ENCODE results near the gene PRG2. TPM values are rescaled to one million over a fixed set of nuclear protein-coding genes. Genes with fewer than 3 reads are reported as not detected.

The PRG2 gene
- total and polyA plus RNA-seq, 2 donors (not counting 1 experiment from before 2014, with no cell fraction given) = 0.07 TPM; not detected in 1

DNA sequence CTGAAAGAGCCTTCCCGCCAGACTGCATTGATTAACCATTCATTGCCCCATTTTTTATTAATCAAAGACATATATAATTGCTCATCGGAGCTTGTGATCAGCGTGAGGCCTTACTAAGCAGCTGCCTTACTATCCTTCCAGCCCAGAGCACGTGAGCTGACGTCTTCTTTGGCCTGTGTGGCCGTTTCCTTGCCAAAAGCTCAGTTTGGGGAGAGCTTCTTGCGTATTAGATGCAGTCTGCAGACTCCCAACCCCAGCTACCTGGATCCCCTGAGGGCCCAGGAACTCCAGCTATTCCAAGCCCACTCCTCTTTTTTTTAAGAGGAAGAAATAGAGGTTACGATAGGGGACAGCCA, 37.3 kb upstream of the PRG2 start:
- Histone ChIP-seq H3K9me3 (ENCODE audit: control extremely low read depth in 1 of 3, control insufficient read depth in 2 of 3, insufficient read depth in 1 of 3, low read length in 2 of 3) (peaks cover 0 to 4% (median 0%) of the 10 kb centered on the region in 3 donors), H3K79me2 (ENCODE audit: control insufficient read depth, insufficient read depth, low read length) (peaks cover 10% of the 10 kb centered on the region), H3K36me3 (replicated peaks in 1 of 2; ENCODE audit: control extremely low read depth in 1 of 2, control insufficient read depth in 1 of 2, extremely low read depth in 1 of 2, insufficient read depth in 2 of 2, low read length in 1 of 2) (peaks cover 0 to 3% of the 10 kb centered on the region in 2 experiments), H4K20me1 (ENCODE audit: control insufficient read depth, insufficient read depth, low read length, poor library complexity, severe bottlenecking) (no peaks in the 10 kb centered on the region), H3K27ac (ENCODE audit: low read length in 2 of 2) (no peak overlapping the region), H2AFZ (ENCODE audit: insufficient read depth, low read depth, low read length, poor library complexity, severe bottlenecking) (peak overlapping the region; percentile 95), H3K27me3 (replicated peaks in 1 of 4; ENCODE audit: control extremely low read depth in 1 of 4, control insufficient read depth in 3 of 4, insufficient read depth in 4 of 4, low read length in 3 of 4) (no peaks in the 10 kb centered on the region), H3K4me1 (ENCODE audit: control insufficient read depth in 2 of 2, insufficient read depth in 2 of 2, low read length in 2 of 2) (peaks cover 28 to 33% of the 10 kb centered on the region in 2 donors), H3K4me3 (ENCODE audit: control extremely low read depth in 1 of 5, extremely low read depth in 1 of 5, insufficient read depth in 1 of 5, low read depth in 2 of 5, low read length in 4 of 5) (no peak overlapping the region), H3K9ac (ENCODE audit: low read length) (no peak overlapping the region), H3K4me2 (replicated peaks; ENCODE audit: low read depth, low read length, poor library complexity, severe bottlenecking) (no peak overlapping the region)
- ChIA-PET CTCF (interaction anchor here (0.6 to 4.2 kb wide), 8 partner anchors 9 to 204 kb away, joined by 3 to 22 read pairs (median 5); no protein-coding TSS in a partner anchor), POLR2A (no interaction called here)
- DNase-seq = no peak
- no peaks in the 10 kb centered on the region for H3K9me3 Mint-ChIP-seq (ENCODE audit: insufficient read depth)
- peak overlapping the region; percentile 92 for H3K27ac Mint-ChIP-seq
- no peaks in the 10 kb centered on the region for H3K27me3 Mint-ChIP-seq
- H3K4me1 Mint-ChIP-seq = peaks cover 36% of the 10 kb centered on the region
- 91% methylated on average over 5 of the region's 8 CpGs for WGBS (ENCODE audit: insufficient coverage)
- ATAC-seq (ENCODE audit: low read depth) = no peak
- peak overlapping the region; percentile 91 for H3K4me3 Mint-ChIP-seq
- intact Hi-C loops (cut with micrococcal nuclease) = loop anchor here (1.0 to 5.0 kb wide), 2 partner anchors 90 to 103 kb away; partner anchors contain the start of genes P2RX3, SSRP1 and TIMM10
- TF ChIP-seq, protein P1, sequence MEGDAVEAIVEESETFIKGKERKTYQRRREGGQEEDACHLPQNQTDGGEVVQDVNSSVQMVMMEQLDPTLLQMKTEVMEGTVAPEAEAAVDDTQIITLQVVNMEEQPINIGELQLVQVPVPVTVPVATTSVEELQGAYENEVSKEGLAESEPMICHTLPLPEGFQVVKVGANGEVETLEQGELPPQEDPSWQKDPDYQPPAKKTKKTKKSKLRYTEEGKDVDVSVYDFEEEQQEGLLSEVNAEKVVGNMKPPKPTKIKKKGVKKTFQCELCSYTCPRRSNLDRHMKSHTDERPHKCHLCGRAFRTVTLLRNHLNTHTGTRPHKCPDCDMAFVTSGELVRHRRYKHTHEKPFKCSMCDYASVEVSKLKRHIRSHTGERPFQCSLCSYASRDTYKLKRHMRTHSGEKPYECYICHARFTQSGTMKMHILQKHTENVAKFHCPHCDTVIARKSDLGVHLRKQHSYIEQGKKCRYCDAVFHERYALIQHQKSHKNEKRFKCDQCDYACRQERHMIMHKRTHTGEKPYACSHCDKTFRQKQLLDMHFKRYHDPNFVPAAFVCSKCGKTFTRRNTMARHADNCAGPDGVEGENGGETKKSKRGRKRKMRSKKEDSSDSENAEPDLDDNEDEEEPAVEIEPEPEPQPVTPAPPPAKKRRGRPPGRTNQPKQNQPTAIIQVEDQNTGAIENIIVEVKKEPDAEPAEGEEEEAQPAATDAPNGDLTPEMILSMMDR (IDR thresholded peaks at IDR 0.05) = no peak
- no peak for TF ChIP-seq EZH2 (IDR thresholded peaks at IDR 0.05; ENCODE audit: borderline replicate concordance, insufficient read depth, low read depth, low read length, poor library complexity, severe bottlenecking)

DNA sequence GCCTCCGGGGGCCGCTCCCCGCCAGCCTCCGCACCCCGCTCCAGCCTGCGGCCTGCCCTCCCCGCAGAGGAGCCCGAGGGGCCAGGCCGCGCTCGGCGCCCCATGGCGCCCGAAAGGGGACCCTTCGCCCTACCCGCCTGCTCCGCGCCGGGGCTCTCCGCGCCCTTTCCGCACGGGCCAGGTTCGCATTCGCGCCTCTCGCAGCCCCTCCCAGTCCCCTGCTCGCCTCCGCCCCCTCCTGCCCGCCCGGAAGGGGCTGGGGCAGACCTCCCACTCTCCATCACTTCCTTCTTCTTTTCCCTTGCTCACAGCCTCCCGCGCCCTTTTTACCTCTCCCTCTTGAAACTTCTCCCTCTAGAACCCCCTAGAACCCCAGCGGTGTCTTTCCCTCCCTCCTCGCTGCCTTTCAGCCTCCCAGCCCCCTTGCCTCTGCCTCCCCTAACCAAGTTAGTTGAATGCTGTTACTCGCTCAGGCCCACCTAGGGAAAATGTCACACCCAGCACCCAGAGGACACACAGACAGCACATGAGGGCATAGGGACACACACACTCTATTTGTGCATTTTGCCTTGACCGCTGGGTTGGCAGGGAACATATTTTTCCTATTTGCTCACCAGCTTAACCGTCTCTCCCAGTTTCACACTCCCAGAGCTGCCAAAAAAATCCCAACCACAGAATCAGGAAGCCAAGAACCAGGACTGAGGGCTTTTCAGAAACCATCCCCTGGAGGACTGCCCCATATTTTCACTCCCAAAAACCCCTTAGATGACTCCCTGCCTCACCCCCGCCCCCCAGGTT, 36.7 kb upstream of the PRG2 start, which contains the start of gene SLC43A3:
Gene SLC43A3, minus strand, starts transcription at position 193 of the 798 bp plus-strand sequence. CDS start 949 bp downstream, outside the sequence.
- Histone ChIP-seq H3K4me1 (ENCODE audit: control insufficient read depth in 2 of 2, insufficient read depth in 2 of 2, low read length in 2 of 2) (peaks cover 28 to 33% of the 10 kb centered on the region in 2 donors), H3K36me3 (replicated peaks in 1 of 2; ENCODE audit: control extremely low read depth in 1 of 2, control insufficient read depth in 1 of 2, extremely low read depth in 1 of 2, insufficient read depth in 2 of 2, low read length in 1 of 2) (peaks cover 0 to 3% of the 10 kb centered on the region in 2 experiments), H3K27ac (ENCODE audit: low read length in 2 of 2) (peak within 1 kb of the TSS; percentile 29 to 68), H2AFZ (ENCODE audit: insufficient read depth, low read depth, low read length, poor library complexity, severe bottlenecking) (peak within 1 kb of the TSS; percentile 95), H3K4me2 (replicated peaks; ENCODE audit: low read depth, low read length, poor library complexity, severe bottlenecking) (peak within 1 kb of the TSS; percentile 96), H3K27me3 (replicated peaks in 1 of 4; ENCODE audit: control extremely low read depth in 1 of 4, control insufficient read depth in 3 of 4, insufficient read depth in 4 of 4, low read length in 3 of 4) (no peaks in the 10 kb centered on the region), H3K9ac (ENCODE audit: low read length) (peak within 1 kb of the TSS; percentile 80), H3K9me3 (ENCODE audit: control extremely low read depth in 1 of 3, control insufficient read depth in 2 of 3, insufficient read depth in 1 of 3, low read length in 2 of 3) (peaks cover 0 to 4% (median 0%) of the 10 kb centered on the region in 3 donors), H3K79me2 (ENCODE audit: control insufficient read depth, insufficient read depth, low read length) (peaks cover 10% of the 10 kb centered on the region), H3K4me3 (ENCODE audit: control extremely low read depth in 1 of 5, extremely low read depth in 1 of 5, insufficient read depth in 1 of 5, low read depth in 2 of 5, low read length in 4 of 5) (peak within 1 kb of the TSS; percentile 32 to 90 (median 66)), H4K20me1 (ENCODE audit: control insufficient read depth, insufficient read depth, low read length, poor library complexity, severe bottlenecking) (no peaks in the 10 kb centered on the region)
- peak; percentile 78 for DNase-seq
- Mint-ChIP-seq H3K27me3 (no peaks in the 10 kb centered on the region), H3K27ac (peak within 1 kb of the TSS; percentile 92), H3K4me1 (peaks cover 36% of the 10 kb centered on the region), H3K9me3 (ENCODE audit: insufficient read depth) (no peaks in the 10 kb centered on the region), H3K4me3 (peak within 1 kb of the TSS; percentile 91)
- POLR2A ChIA-PET = no interaction called here
- CTCF ChIA-PET = interaction anchor here (0.6 to 4.2 kb wide), 9 partner anchors 10 to 205 kb away, joined by 3 to 22 read pairs (median 4); no protein-coding TSS in a partner anchor
- TF ChIP-seq, protein P1 (IDR thresholded peaks at IDR 0.05) = no peak
- no peak for TF ChIP-seq EZH2 (IDR thresholded peaks at IDR 0.05; ENCODE audit: borderline replicate concordance, insufficient read depth, low read depth, low read length, poor library complexity, severe bottlenecking)
- intact Hi-C loops (cut with micrococcal nuclease) = loop anchor here (1.0 to 5.0 kb wide), 2 partner anchors 90 to 103 kb away; partner anchors contain the start of genes P2RX3, SSRP1 and TIMM10
- 3% methylated on average over 38 of the region's 39 CpGs for WGBS (ENCODE audit: insufficient coverage)
- ATAC-seq (ENCODE audit: low read depth) = peak; percentile 88

All from B cell (primary cell).